Gastrocnemius medialis (tissue), 4 donors: ENCODE data around the gene PDE6C.

Experiments
- CTCF ChIP-seq, 5 experiments: fragments of 450-650 bp in 3 of 5; fragments of 200-600 bp in 2 of 5; sonication (generic) in 2 of 5; IDR thresholded peaks in 4 of 5; conservative IDR thresholded peaks in 1 of 5; 1 replicate in 4 of 5; 2 replicates in 1 of 5; pipeline ENCODE4 v1.5.1; 2016 to 2019; ENCODE audit warnings: antibody characterized with exemption in 5 of 5, mild to moderate bottlenecking in 3 of 5, moderate library complexity in 3 of 5
- POLR2A ChIP-seq, 2 donors: fragments of 450-650 bp; IDR thresholded peaks; one replicate each; pipeline ENCODE4 v1.6.1; 2017; ENCODE audit warnings: antibody characterized with exemption in 2 of 2, mild to moderate bottlenecking in 2 of 2, moderate library complexity in 2 of 2

GRCh38 chr10:93613126-93613525, 789 bp downstream of the PDE6C start:
- no peak for TF ChIP-seq CTCF (IDR thresholded peaks at IDR 0.05 in 4 of 5, conservative IDR thresholded peaks at IDR 0.05 in 1 of 5)
- no peak for TF ChIP-seq POLR2A (IDR thresholded peaks at IDR 0.05)
